Measurements from ENCODE around the gene B4GALNT4.
"Not testable (repeated sequence)": the region's sequence is repeated elsewhere in the genome, so short reads cannot be mapped to it uniquely, and the experiment has no call there.

The B4GALNT4 gene, protein sequence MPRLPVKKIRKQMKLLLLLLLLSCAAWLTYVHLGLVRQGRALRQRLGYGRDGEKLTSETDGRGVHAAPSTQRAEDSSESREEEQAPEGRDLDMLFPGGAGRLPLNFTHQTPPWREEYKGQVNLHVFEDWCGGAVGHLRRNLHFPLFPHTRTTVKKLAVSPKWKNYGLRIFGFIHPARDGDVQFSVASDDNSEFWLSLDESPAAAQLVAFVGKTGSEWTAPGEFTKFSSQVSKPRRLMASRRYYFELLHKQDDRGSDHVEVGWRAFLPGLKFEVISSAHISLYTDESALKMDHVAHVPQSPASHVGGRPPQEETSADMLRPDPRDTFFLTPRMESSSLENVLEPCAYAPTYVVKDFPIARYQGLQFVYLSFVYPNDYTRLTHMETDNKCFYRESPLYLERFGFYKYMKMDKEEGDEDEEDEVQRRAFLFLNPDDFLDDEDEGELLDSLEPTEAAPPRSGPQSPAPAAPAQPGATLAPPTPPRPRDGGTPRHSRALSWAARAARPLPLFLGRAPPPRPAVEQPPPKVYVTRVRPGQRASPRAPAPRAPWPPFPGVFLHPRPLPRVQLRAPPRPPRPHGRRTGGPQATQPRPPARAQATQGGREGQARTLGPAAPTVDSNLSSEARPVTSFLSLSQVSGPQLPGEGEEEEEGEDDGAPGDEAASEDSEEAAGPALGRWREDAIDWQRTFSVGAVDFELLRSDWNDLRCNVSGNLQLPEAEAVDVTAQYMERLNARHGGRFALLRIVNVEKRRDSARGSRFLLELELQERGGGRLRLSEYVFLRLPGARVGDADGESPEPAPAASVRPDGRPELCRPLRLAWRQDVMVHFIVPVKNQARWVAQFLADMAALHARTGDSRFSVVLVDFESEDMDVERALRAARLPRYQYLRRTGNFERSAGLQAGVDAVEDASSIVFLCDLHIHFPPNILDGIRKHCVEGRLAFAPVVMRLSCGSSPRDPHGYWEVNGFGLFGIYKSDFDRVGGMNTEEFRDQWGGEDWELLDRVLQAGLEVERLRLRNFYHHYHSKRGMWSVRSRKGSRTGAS

DNA sequence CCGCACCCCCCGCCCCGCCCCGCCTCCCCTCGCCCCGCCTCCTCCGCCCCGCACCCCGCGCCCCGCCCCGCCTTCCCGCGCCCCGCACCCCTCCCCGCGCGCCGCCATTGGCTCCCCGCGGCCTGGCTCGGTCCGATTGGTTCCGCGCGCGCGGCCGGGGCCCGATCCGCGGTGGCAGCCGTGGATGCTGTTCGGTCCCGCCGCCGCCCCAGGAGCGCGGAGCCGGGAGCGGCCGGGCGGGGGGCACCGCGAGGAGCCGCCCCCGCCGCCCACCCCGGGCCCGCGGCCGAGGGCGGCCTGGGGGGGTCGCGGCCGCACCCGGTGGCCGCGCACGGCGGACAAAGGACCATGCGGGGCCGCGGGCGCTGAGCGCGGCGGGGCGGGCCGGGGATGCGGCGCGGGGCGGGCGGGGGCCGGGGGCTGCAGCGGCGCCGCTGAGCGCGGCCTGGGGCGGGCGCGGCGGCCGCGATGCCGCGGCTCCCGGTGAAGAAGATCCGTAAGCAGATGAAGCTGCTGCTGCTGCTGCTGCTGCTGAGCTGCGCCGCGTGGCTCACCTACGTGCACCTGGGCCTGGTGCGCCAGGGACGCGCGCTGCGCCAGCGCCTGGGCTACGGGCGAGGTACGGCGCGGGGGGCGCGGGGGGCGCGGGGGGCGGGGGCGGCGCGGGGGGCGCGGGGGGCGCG, at the start of gene B4GALNT4:
Gene B4GALNT4, plus strand, starts transcription at position 164 of the 683 bp plus-strand sequence. Its CDS starts 305 bp downstream, at position 469.
- in situ Hi-C loops (cut with HindIII; ENCODE audit: low pct_unique_long_range_greater_than_20kb, low sequenced_read_pairs) = no loop called here
- TF ChIP-seq JUND (IDR thresholded peaks at IDR 0.05; ENCODE audit: low read depth) = no peak
- peak; percentile 75 to 93 for DNase-seq (ENCODE audit: low read depth in 1 of 2, low spot score in 1 of 2)

DNA sequence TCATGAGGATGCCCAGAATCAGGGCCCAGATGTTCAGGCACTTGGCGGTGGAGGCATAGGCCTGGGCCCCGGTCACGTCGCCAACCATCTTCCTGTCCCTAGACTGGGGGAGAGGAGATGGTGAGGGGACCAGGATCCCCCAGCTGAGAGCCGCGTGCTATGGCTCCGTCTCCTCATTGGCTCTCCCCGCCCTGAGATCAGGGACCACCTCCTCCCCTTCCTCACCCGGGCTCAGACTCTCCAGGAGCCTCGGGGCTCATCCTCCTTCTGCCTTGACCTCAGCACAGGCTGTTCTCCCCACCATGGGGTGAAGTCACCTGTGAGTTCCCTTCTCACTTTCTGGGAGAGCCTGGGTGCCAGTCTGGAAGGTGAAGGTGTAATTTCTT, 49.4 kb upstream of the B4GALNT4 start:
- DNase-seq (ENCODE audit: low read depth in 1 of 2, low spot score in 1 of 2); in situ Hi-C loops (cut with HindIII; ENCODE audit: low pct_unique_long_range_greater_than_20kb, low sequenced_read_pairs): not testable (repeated sequence)

DNA sequence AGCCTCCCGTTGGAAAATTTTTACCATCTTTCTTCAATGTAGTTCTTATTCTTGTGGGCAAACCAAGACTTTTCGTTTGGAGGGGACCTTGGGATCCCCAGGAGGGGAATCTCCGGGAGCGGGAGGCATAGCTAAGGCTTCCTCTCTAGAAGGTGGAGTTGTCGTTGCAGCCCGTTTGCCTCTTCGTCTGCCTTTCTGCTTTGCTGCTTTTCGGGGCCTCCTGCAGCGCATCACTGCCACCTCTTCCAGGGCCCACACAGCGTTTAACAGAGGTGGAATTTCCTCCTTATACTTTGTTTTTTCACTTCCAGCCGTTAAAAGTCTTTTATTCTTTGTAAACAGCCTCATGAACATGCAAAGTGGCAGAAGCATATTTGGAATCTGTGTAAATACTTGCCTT, 45.1 kb upstream of the B4GALNT4 start:
- TF ChIP-seq JUND (IDR thresholded peaks at IDR 0.05; ENCODE audit: low read depth) = no peak
- in situ Hi-C loops (cut with HindIII; ENCODE audit: low pct_unique_long_range_greater_than_20kb, low sequenced_read_pairs) = no loop called here
- DNase-seq (ENCODE audit: low read depth in 1 of 2, low spot score in 1 of 2) = no peak

DNA sequence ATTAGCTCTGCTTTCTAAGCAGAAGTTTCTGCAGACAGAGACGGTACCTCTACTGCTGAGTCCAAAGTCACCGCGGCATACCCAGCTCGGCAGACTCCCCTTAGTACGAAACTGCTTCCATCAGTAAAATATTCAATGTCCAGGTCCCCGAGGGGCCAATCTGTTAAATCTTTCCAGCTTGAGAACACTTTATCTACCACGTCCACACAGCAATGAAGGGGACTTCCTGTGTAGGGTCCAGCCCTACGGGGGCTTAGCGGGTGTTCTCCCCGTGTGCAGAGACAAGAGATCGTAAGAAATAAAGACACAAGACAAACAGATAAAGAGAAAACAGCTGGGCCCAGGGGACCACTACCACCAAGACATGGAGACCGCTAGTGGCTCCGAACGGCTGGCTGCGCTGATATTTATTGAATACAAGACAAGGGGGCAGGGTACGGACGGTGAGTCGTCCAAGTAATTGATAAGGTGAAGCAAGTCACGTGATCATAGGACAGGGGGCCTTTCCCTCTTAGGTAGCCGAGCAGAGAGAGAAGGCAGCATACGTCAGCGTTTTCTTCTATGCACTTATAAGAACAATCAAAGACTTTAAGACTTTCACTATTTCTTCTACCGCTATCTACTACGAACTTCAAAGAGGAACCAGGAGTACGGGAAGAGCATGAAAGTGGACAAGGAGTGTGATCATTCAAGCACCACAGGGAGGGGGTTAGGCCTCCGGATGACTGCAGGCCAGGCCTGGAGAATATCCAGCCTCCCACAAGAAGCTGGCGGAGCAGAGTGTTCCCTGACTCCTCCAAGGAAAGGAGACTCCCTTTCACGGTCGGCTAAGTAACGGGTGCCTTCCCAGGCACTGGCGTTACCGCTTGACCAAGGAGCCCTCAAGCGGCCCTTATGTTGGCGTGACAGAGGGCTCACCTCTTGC, 44.4 kb upstream of the B4GALNT4 start:
- in situ Hi-C loops (cut with HindIII; ENCODE audit: low pct_unique_long_range_greater_than_20kb, low sequenced_read_pairs); DNase-seq (ENCODE audit: low read depth in 1 of 2, low spot score in 1 of 2): not testable (repeated sequence)

DNA sequence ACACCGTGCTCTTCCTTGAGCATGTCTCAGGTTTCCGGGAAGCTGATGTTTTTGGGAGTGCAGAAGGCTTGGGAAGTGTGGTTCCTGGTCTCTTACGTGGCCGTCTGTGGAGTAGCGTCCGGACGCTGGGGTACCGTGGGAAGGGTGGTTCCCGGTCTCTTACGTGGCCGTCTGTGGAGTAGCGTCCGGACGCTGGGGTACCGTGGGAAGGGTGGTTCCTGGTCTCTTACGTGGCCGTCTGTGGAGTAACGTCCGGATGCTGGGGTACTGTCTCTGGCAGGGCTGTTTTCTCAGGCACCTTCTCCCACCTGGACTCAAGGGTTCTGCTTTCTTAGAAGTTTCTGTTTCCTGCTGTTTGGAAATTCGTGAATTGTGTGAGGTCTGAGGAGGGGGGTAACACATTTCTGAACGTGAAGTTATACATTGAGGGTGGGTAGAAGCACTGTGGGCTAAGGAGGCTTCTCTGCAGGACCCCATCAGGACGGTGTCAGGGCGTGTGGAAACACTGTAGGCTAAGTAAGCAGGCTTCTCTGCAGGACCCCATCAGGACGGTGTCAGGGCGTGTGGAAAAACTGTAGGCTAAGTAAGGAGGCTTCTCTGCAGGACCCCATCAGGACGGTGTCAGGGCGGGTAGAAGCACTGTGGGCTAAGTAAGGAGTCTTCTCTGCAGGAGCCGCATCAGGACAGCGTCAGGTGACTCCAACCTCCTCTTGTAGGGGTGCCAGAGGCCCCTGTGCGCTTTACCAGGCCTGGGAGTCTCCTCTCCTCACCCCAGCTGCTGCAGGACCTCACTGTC, 43.3 kb upstream of the B4GALNT4 start:
- no peak for DNase-seq (ENCODE audit: low read depth in 1 of 2, low spot score in 1 of 2)
- TF ChIP-seq JUND (IDR thresholded peaks at IDR 0.05; ENCODE audit: low read depth) = no peak
- in situ Hi-C loops (cut with HindIII; ENCODE audit: low pct_unique_long_range_greater_than_20kb, low sequenced_read_pairs) = no loop called here

DNA sequence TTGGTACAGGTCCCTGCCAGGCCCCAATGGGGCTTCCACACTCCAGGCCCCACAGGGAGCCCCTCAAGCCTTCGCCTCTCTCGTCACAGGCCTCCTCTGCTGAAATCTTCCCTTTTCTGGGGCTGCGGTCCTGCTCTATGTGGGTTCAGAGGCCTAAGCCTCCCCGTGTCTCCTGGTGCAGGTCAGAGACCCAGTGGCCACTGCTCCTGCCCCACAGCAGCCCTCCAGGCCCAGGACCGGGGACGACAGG, 42.8 kb upstream of the B4GALNT4 start:
- TF ChIP-seq JUND (IDR thresholded peaks at IDR 0.05; ENCODE audit: low read depth) = no peak
- DNase-seq (ENCODE audit: low read depth in 1 of 2, low spot score in 1 of 2) = no peak
- in situ Hi-C loops (cut with HindIII; ENCODE audit: low pct_unique_long_range_greater_than_20kb, low sequenced_read_pairs) = no loop called here

DNA sequence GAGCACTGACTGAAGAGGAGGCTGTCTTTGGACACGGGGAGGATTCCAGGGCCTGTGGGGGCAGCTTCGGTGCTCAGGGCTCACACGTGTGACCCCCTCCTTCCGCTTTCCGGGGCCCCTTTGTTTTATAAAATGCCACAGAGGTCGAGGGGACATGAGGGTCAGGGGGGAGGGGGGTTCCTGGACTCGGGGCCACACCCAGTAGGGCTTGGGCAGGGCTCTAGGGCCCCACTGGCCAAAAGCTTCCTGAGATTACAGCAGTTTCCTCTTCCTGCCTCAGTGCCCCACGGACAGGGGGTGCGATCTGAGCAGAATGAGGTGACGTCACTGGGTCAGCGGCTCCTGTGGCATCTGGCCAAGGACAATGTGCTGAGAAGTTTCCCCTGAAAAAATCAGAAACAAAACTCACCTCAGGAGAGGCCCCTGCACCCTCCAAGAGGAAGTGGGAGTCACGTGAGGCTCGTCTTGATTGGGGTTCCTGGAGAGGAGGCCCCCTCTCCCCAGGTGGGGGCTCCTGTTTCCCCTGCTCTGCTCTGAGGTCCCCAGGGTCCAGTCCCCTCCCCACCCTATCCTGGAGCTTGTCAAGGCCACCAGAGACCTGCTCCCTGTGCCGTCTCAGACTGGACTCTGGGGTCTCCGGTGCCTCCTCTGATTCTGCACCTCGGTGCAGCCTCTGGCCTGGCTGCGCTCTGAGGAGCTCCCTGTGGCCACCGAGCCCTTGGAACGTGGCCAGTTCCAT, 42.3 kb upstream of the B4GALNT4 start:
- DNase-seq (ENCODE audit: low read depth in 1 of 2, low spot score in 1 of 2) = no peak
- in situ Hi-C loops (cut with HindIII; ENCODE audit: low pct_unique_long_range_greater_than_20kb, low sequenced_read_pairs) = no loop called here
- TF ChIP-seq JUND (IDR thresholded peaks at IDR 0.05; ENCODE audit: low read depth) = no peak

DNA sequence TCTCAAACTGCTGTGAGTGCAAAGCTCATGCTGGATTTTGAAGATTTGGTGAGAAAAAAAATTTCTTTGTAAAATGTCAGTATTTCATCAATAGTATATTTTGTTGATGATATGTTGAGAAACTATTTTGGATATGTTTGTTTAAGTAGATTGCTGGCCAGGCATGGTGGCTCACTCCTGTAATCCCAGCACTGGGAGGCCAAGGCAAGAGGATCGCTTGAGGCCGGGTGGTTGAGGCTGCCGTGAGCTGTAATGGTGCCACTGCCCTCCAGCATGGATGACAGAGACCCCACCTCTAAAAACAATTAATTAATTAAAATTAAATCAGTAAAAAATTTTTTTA, 41.7 kb upstream of the B4GALNT4 start:
- no peak for DNase-seq (ENCODE audit: low read depth in 1 of 2, low spot score in 1 of 2)
- in situ Hi-C loops (cut with HindIII; ENCODE audit: low pct_unique_long_range_greater_than_20kb, low sequenced_read_pairs) = no loop called here
- no peak for TF ChIP-seq JUND (IDR thresholded peaks at IDR 0.05; ENCODE audit: low read depth)

DNA sequence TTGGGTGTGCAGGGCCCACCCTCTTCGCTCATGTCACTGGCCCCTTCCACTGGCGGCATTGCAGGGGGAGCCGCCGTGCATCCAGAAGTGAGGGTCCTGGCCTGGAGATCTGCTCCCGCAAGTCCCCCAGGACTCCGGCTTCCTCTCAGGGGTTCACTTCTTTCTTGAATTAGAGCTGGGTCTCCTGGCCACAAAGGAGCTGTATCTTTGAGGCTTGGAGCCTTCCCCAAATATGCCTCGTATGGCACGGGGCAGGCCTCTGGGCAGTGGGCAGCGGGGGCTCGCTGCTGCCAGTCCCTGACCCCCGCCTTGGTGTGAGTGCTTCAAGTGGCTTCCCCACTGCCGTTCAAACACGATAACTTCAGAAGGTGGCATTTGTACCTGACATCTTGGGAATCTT, 41.3 kb upstream of the B4GALNT4 start:
- DNase-seq (ENCODE audit: low read depth in 1 of 2, low spot score in 1 of 2) = no peak
- in situ Hi-C loops (cut with HindIII; ENCODE audit: low pct_unique_long_range_greater_than_20kb, low sequenced_read_pairs) = no loop called here
- no peak for TF ChIP-seq JUND (IDR thresholded peaks at IDR 0.05; ENCODE audit: low read depth)

DNA sequence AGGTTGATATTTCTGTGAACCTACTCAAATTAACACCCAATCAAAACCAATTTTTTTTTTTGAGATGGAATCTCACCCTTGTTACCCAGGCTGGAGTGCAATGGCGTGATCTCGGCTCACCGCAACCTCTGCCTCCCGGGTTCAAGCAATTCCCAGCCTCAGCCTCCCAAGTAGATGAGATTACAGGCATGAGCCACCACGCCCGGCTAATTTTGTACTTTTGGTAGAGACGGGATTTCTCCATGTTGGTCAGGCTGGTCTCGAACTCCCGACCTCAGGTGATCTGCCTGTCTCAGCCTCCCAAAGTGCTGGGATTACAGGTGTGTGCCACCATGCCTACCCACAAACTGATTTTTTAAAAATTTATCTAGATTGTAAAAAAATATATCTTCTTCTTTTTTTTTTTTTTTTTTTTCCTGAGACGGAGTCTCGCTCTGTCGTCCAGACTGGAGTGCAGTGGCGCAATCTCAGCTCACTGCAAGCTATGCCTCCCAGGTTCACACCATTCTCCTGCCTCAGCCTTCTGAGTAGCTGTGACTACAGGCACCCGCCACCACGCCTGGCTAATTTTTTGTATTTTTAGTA, 40.7 kb upstream of the B4GALNT4 start:
- DNase-seq (ENCODE audit: low read depth in 1 of 2, low spot score in 1 of 2); in situ Hi-C loops (cut with HindIII; ENCODE audit: low pct_unique_long_range_greater_than_20kb, low sequenced_read_pairs): not testable (repeated sequence)

All from T47D (cell line).